Gastrocnemius medialis (tissue), 4 donors: ENCODE data around the gene CACTIN.
"Not testable (repeated sequence)": the region's sequence is repeated elsewhere in the genome, so short reads cannot be mapped to it uniquely, and the experiment has no call there.

Source experiments
- POLR2A ChIP-seq, 2 donors: fragments of 450-650 bp; IDR thresholded peaks; one replicate each; pipeline ENCODE4 v1.6.1; 2017; ENCODE audit warnings: antibody characterized with exemption in 2 of 2, mild to moderate bottlenecking in 2 of 2, moderate library complexity in 2 of 2
- TF ChIP-seq, protein P1 (sequence below), 5 experiments: fragments of 450-650 bp in 3 of 5; fragments of 200-600 bp in 2 of 5; sonication (generic) in 2 of 5; IDR thresholded peaks in 4 of 5; conservative IDR thresholded peaks in 1 of 5; 1 replicate in 4 of 5; 2 replicates in 1 of 5; pipeline ENCODE4 v1.5.1; 2016 to 2019; ENCODE audit warnings: antibody characterized with exemption in 5 of 5, mild to moderate bottlenecking in 3 of 5, moderate library complexity in 3 of 5

DNA sequence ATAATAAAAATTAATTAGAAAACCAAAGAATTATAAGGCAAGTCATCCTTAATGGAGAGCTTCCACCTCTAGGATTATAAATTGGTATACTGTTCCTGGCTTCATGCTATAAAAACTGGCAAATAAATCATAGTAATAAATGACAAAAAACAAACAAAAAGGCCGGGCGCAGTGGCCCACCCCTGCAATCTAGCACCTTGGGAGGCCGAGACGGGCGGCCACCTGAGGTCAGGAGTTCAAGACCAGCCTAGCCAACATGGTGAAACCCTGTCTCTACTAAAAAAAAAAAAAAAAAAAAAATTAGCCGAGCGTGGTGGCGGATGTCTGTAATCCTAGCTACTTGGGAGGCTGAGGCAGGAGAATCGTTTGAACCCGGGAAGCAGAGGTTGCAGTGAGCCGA is 56.5 kb downstream of the CACTIN start:
- TF ChIP-seq POLR2A (IDR thresholded peaks at IDR 0.05): not testable (repeated sequence)
- TF ChIP-seq, protein P1, sequence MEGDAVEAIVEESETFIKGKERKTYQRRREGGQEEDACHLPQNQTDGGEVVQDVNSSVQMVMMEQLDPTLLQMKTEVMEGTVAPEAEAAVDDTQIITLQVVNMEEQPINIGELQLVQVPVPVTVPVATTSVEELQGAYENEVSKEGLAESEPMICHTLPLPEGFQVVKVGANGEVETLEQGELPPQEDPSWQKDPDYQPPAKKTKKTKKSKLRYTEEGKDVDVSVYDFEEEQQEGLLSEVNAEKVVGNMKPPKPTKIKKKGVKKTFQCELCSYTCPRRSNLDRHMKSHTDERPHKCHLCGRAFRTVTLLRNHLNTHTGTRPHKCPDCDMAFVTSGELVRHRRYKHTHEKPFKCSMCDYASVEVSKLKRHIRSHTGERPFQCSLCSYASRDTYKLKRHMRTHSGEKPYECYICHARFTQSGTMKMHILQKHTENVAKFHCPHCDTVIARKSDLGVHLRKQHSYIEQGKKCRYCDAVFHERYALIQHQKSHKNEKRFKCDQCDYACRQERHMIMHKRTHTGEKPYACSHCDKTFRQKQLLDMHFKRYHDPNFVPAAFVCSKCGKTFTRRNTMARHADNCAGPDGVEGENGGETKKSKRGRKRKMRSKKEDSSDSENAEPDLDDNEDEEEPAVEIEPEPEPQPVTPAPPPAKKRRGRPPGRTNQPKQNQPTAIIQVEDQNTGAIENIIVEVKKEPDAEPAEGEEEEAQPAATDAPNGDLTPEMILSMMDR (IDR thresholded peaks at IDR 0.05 in 4 of 5, conservative IDR thresholded peaks at IDR 0.05 in 1 of 5): not testable (repeated sequence)
